HG03175 (cell line): ENCODE results near the gene COL4A5.

Experiments
- ATAC-seq: cut with Tn5 transposase; IDR thresholded peaks from one replicate; pipeline ENCODE4 v1.9.1; 2021; ENCODE audit warnings: mild to moderate bottlenecking, moderate library complexity; ENCODE audit not compliant: unreplicated experiment

Gene COL4A5

GRCh38 chrX:108614616-108615015 lies 175.0 kb downstream of the COL4A5 start:
- ATAC-seq = no peak

- no peak for ATAC-seq
These were observed 201.2 kb downstream of the COL4A5 start for GRCh38 chrX:108640817-108641216.

GRCh38 chrX:108641589-108642272 lies 202.1 kb downstream of the COL4A5 start:
- no peak for ATAC-seq

GRCh38 chrX:108642273-108642628 lies 202.6 kb downstream of the COL4A5 start:
- no peak for ATAC-seq

GRCh38 chrX:108664701-108665100 lies 225.1 kb downstream of the COL4A5 start:
- no peak for ATAC-seq

GRCh38 chrX:108666101-108666500 lies 226.5 kb downstream of the COL4A5 start:
- ATAC-seq = no peak

GRCh38 chrX:108671526-108671925 lies 231.9 kb downstream of the COL4A5 start:
- no peak for ATAC-seq

GRCh38 chrX:108696690-108697089 lies 257.1 kb downstream of the COL4A5 start:
- no peak for ATAC-seq

- ATAC-seq = no peak
These were observed 259.7 kb downstream of the COL4A5 start for GRCh38 chrX:108699368-108699767.

- ATAC-seq = peak; percentile 60
These were observed 262.0 kb downstream of the COL4A5 start for GRCh38 chrX:108701633-108702032.

- ATAC-seq = no peak
These were observed 262.9 kb downstream of the COL4A5 start for GRCh38 chrX:108702530-108702929.

DNA sequence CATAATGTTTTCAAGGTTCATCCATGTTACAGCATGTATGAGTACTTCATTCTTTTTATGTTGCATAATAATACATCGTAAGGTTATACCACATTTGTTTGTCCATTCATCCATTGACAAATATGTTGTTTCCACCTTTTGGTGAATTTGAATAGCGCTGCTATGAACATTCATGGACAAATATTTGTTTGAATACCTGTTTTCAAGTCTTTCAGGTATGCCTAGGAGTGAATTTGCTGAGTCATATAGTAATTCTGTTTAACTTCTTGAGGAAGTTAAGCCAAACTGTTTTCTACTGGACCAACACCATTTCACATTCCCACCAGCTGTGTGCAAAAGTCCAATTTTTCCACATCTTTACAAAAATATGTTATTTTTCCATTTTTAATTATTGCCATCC lies 265.2 kb downstream of the COL4A5 start:
- ATAC-seq = no peak

- no peak for ATAC-seq
These were observed 273.2 kb downstream of the COL4A5 start for GRCh38 chrX:108712886-108713285.

- ATAC-seq = no peak
These were observed 282.9 kb downstream of the COL4A5 start for GRCh38 chrX:108722561-108722960.

DNA sequence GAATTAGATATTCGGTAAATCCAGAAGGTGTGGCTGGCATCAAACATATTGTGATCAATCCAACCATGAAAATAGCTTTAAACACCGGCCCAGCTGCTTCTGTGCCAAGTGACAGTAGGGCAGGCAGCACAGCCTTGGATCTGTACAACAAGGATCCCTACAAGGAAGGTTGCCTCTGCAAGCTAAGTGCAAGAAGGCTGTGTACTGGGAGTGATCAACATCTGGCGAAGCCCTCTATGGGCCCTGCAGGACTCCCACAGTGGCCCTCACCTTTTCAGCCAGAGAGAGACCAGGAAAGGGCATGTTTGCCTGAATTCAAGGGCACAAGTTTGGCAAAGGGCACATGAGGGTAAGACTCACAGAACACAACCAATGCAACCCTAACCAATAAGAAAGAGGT lies 287.1 kb downstream of the COL4A5 start:
- no peak for ATAC-seq

- no peak for ATAC-seq
These were observed 291.5 kb downstream of the COL4A5 start for GRCh38 chrX:108731153-108731552.

GRCh38 chrX:108732630-108733321 lies 293.1 kb downstream of the COL4A5 start:
- ATAC-seq = no peak

- ATAC-seq = no peak
These were observed 294.8 kb downstream of the COL4A5 start for GRCh38 chrX:108734426-108734825.

DNA sequence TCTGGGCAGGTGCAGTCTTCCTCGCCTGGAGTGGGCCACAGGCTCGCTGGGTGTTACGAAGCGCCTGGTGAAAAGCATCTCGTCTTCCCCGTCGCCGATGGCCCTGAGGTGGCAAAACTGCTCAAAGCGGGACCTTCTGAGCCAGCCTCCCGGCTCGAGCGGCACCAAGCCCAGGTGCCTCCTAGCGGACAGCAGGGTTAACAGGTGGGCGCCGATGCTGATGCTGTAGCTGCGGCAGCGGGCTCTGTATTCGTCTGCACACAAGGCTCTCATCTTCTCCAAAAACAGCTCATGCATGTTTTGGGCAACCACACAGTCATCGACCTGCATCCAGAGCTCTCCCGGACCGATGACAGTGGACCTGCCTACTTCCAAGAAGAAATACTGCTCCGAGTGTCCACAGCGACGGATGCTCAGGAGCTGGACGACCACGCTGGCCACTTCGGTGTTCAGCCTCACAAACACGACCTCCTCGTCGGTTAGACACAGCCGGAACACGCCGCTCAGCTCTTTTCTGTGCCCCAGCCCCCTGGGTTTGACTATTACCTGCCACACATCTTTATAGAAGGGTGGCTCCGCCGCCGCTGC lies 295.5 kb downstream of the COL4A5 start:
- no peak for ATAC-seq

- ATAC-seq = no peak
These were observed 296.3 kb downstream of the COL4A5 start for GRCh38 chrX:108735679-108736508.
